Measurements from ENCODE around the gene SPATA13.
"Not testable (repeated sequence)": the region's sequence is repeated elsewhere in the genome, so short reads cannot be mapped to it uniquely, and the experiment has no call there.

SPATA13 gene

DNA sequence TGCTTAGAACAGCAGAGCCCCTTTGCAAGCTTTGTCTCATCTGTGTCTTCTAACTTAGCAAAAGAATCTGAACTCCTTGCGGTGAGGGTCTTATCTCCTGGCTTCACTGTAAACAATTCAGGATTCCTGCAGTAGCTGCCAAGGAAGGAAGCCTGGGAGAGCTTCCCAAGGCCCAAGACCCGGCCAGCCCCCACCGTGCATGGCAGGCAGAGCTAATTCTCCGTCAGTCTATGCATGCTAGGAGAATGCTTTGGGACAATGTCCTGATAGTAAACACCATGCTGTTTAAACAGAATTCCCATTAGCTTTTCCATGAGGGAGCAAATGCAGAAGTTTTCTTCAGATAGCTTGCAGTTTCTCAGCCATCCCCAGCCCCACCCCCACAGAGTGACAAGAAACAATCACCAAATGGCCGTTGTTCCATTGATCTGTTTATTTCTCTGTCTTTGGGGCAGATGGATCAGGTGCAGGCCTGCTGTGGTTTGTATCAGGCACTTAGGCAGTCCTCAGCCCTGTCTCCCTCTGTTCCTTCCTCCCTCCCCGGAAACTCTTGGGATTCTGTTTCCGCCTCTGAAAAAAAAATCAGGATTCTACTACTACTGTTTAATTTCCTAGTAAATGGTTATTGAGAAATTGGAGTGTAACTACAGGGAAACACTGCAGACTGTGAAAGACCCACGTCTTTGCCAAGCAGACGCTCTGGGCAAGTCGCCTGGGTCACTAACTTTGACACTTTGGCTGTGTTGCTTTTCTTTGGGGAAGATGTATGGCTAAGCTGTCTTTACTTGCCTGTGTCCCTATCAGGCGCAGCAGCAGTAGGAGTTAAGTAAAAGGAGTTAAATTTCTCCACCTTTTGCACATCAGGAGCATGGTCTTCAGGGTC, 40.7 kb upstream of the SPATA13 start:
- peak overlapping the region in 2 of 3 experiments; percentile 65 to 79 for H3K27ac Mint-ChIP-seq
- no peaks in the 10 kb centered on the region for H3K36me3 Mint-ChIP-seq (ENCODE audit: low read depth)
- peaks cover 6% of the 10 kb centered on the region for H3K27me3 Mint-ChIP-seq (ENCODE audit: low read depth)
- TF ChIP-seq, protein P1, sequence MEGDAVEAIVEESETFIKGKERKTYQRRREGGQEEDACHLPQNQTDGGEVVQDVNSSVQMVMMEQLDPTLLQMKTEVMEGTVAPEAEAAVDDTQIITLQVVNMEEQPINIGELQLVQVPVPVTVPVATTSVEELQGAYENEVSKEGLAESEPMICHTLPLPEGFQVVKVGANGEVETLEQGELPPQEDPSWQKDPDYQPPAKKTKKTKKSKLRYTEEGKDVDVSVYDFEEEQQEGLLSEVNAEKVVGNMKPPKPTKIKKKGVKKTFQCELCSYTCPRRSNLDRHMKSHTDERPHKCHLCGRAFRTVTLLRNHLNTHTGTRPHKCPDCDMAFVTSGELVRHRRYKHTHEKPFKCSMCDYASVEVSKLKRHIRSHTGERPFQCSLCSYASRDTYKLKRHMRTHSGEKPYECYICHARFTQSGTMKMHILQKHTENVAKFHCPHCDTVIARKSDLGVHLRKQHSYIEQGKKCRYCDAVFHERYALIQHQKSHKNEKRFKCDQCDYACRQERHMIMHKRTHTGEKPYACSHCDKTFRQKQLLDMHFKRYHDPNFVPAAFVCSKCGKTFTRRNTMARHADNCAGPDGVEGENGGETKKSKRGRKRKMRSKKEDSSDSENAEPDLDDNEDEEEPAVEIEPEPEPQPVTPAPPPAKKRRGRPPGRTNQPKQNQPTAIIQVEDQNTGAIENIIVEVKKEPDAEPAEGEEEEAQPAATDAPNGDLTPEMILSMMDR (IDR thresholded peaks at IDR 0.05; ENCODE audit: unreplicated experiment in 3 of 3), result no peak
- peaks cover 14% of the 10 kb centered on the region for H3K4me1 Mint-ChIP-seq
- H3K4me3 Mint-ChIP-seq, result no peak overlapping the region
- H3K9me3 Mint-ChIP-seq, result no peaks in the 10 kb centered on the region

- not testable (repeated sequence) for H3K9me3 Mint-ChIP-seq
Observed at GRCh38 chr13:24122045-24122444, 38.5 kb upstream of the SPATA13 start.

GRCh38 chr13:24122569-24122968, 38.0 kb upstream of the SPATA13 start:
- Mint-ChIP-seq H3K4me1 (peaks cover 9% of the 10 kb centered on the region), H3K4me3 (no peak overlapping the region), H3K9me3 (no peaks in the 10 kb centered on the region), H3K36me3 (ENCODE audit: low read depth) (no peaks in the 10 kb centered on the region), H3K27me3 (ENCODE audit: low read depth) (peaks cover 6% of the 10 kb centered on the region), H3K27ac (no peak overlapping the region)
- TF ChIP-seq, protein P1 (IDR thresholded peaks at IDR 0.05; ENCODE audit: unreplicated experiment in 3 of 3), result no peak

More at GRCh38 chr13:24122045-24122444, 38.5 kb upstream of the SPATA13 start:
- not testable (repeated sequence) for H3K4me1 Mint-ChIP-seq; H3K27me3 Mint-ChIP-seq (ENCODE audit: low read depth); H3K4me3 Mint-ChIP-seq; H3K36me3 Mint-ChIP-seq (ENCODE audit: low read depth); H3K27ac Mint-ChIP-seq

DNA sequence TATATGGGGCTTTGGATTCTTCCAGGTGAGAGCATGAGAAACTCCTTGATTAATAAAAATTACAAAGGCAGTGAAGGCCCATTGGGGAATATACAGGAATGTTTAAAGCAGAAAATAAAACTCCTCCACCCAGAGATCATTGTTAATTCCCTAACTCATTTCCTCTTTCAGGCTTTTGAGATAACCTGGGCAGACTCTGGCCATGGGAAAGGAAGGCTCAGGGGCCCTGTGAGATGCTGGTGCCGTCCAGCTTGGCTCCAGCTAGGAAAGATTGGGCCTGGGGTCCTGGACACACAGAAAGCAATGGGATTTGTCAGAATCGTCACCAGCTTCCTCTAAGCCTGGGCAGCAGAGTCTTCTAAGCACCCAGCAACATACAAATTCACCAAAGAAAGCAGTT, 36.8 kb upstream of the SPATA13 start:
- Mint-ChIP-seq H3K27ac (no peak overlapping the region), H3K9me3 (no peaks in the 10 kb centered on the region), H3K4me1 (peaks cover 9% of the 10 kb centered on the region), H3K27me3 (ENCODE audit: low read depth) (peaks cover 6% of the 10 kb centered on the region), H3K4me3 (no peak overlapping the region), H3K36me3 (ENCODE audit: low read depth) (no peaks in the 10 kb centered on the region)
- TF ChIP-seq, protein P1 (IDR thresholded peaks at IDR 0.05; ENCODE audit: unreplicated experiment in 3 of 3), result no peak

DNA sequence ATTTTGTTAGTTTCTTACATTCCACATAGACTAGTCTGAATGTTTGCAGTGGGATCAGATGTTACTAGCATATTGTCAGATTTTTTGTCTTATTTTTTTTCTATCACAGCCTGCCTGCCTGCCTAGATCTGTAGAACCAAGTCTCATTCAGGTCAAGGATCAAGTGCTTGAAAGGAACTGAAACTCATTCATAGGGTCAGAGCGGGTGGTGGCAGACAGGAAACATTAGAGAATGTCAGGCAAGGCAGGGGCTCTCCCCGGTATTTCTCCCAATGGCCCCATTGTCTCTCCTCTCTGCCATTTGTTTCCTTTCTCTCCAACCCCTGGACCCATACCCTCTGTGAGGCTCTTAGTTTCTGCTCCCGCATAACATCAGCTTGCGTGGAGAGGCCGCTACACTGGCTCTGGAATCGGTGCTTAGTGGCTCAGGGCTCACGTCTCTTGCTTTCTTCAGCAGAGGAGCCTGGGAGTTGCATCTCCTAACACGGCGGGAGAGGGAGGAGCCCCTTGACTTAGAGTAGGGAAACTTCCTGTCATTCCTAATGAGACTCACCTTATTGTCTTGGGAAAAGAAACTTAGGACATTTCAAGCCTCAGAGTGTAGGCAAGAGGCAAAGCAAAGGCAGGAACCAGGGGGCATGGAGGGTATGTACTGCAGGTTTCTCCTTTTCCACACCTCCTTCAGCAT, 35.6 kb upstream of the SPATA13 start:
- Mint-ChIP-seq H3K4me1 (peaks cover 4% of the 10 kb centered on the region), H3K36me3 (ENCODE audit: low read depth) (no peaks in the 10 kb centered on the region), H3K27me3 (ENCODE audit: low read depth) (peaks cover 6% of the 10 kb centered on the region), H3K9me3 (no peaks in the 10 kb centered on the region), H3K27ac (peak overlapping the region in 1 of 3 experiments; percentile 19), H3K4me3 (no peak overlapping the region)
- TF ChIP-seq, protein P1 (IDR thresholded peaks at IDR 0.05; ENCODE audit: unreplicated experiment in 3 of 3), result no peak

- no peak overlapping the region for H3K27ac Mint-ChIP-seq
- H3K27me3 Mint-ChIP-seq (ENCODE audit: low read depth), result peaks cover 6% of the 10 kb centered on the region
- H3K4me3 Mint-ChIP-seq, result no peak overlapping the region
- peaks cover 6% of the 10 kb centered on the region for H3K4me1 Mint-ChIP-seq
- H3K9me3 Mint-ChIP-seq, result peaks cover 15% of the 10 kb centered on the region
- H3K36me3 Mint-ChIP-seq (ENCODE audit: low read depth), result peaks cover 8% of the 10 kb centered on the region
- TF ChIP-seq, protein P1 (IDR thresholded peaks at IDR 0.05; ENCODE audit: unreplicated experiment in 3 of 3), result no peak
Observed at GRCh38 chr13:24127116-24127631, 33.3 kb upstream of the SPATA13 start.
